Skeletal muscle tissue (tissue), 4 donors: ENCODE data around the gene ABHD3. TPM values are rescaled to one million over a fixed set of nuclear protein-coding genes. Genes with fewer than 3 reads are reported as not detected.
A peak's percentile ranks its signal among the peaks of the same experiment; 100 is the strongest.
"Not testable (repeated sequence)": the region's sequence is repeated elsewhere in the genome, so short reads cannot be mapped to it uniquely, and the experiment has no call there.

Experiments
- H3K27ac ChIP-seq: one replicate; pipeline ENCODE4 v1.7.0; 2013; ENCODE audit warnings: mild to moderate bottlenecking, low read depth, low read length, inconsistent platforms
- H3K27me3 ChIP-seq, 3 donors: one replicate each; pipeline ENCODE4 v1.7.0; 2013; ENCODE audit warnings: low read length in 3 of 3; ENCODE audit not compliant: control insufficient read depth in 3 of 3, insufficient read depth in 3 of 3
- H3K36me3 ChIP-seq, 3 donors: one replicate each; pipeline ENCODE4 v1.7.0; 2013; ENCODE audit warnings: low read length in 3 of 3; ENCODE audit not compliant: control insufficient read depth in 3 of 3, insufficient read depth in 3 of 3
- H3K4me1 ChIP-seq, 3 donors: one replicate each; pipeline ENCODE4 v1.7.0; 2013; ENCODE audit warnings: low read length in 3 of 3, mild to moderate bottlenecking in 3 of 3; ENCODE audit not compliant: control insufficient read depth in 3 of 3, insufficient read depth in 3 of 3
- H3K4me3 ChIP-seq, 3 donors: one replicate each; pipeline ENCODE4 v1.7.0; 2013; ENCODE audit warnings: low read length in 3 of 3
- H3K9ac ChIP-seq, 3 donors: one replicate each; pipeline ENCODE4 v1.7.0; 2013; ENCODE audit warnings: low read length in 3 of 3, mild to moderate bottlenecking in 3 of 3, moderate library complexity in 2 of 3, low read depth in 1 of 3
- H3K9me3 ChIP-seq, 3 donors: one replicate each; pipeline ENCODE4 v1.7.0; 2013; ENCODE audit warnings: low read length in 3 of 3; ENCODE audit not compliant: control insufficient read depth in 3 of 3
- total RNA-seq: library from RNA; depleted of rRNA; stranded (reverse); fragments of >200 nt; gene quantifications from one replicate; pipeline ENCODE4 v1.2.3, GENCODE V29; 2014
- donor health status: Osteomylitis.

The ABHD3 gene
- total RNA-seq, 1 donor from 2014 or later: 11.5 TPM

GRCh38 chr18:21634588-21635199, 69.9 kb downstream of the ABHD3 start:
- H3K9ac ChIP-seq: no peak overlapping the region
- H3K27me3 ChIP-seq: no peaks in the 10 kb centered on the region
- H3K4me1 ChIP-seq: no peaks in the 10 kb centered on the region
- H3K4me3 ChIP-seq: no peak overlapping the region
- H3K27ac ChIP-seq: no peak overlapping the region
- no peaks in the 10 kb centered on the region for H3K9me3 ChIP-seq
- peaks cover 3 to 9% (median 5%) of the 10 kb centered on the region in 3 donors for H3K36me3 ChIP-seq

DNA sequence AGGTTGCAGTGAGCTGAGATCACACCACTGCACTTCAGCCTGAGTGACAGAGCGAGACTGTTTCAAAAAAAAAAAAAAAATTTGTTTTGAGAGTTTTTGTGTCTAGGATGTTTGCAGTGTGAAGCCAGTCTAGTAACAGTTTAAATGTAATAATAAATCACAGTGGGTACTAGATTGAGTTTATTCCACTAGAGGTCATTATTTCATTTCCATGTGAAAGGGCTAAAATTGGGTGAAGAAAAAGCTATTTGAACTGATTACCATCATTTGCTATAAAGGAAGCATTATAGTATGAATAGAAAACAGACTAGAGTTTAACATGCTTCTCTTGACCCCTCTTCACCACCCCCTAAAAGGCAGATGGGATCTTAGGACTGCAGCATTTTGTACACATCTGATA, 72.2 kb downstream of the ABHD3 start:
- Histone ChIP-seq H3K27me3 (no peaks in the 10 kb centered on the region), H3K9ac (no peak overlapping the region), H3K36me3 (peaks cover 8 to 18% (median 18%) of the 10 kb centered on the region in 3 donors)

GRCh38 chr18:21629089-21629832, 75.3 kb downstream of the ABHD3 start:
- H3K27ac ChIP-seq: no peak overlapping the region
- no peaks in the 10 kb centered on the region for H3K4me1 ChIP-seq
- H3K4me3 ChIP-seq: no peak overlapping the region
- H3K27me3 ChIP-seq: no peaks in the 10 kb centered on the region
- H3K9ac ChIP-seq: no peak overlapping the region
- peaks cover 10 to 29% (median 25%) of the 10 kb centered on the region in 3 donors for H3K36me3 ChIP-seq
- no peaks in the 10 kb centered on the region for H3K9me3 ChIP-seq

More for the DNA sequence above, 72.2 kb downstream of the ABHD3 start:
- Histone ChIP-seq H3K27ac (no peak overlapping the region), H3K4me1 (no peaks in the 10 kb centered on the region), H3K9me3 (no peaks in the 10 kb centered on the region), H3K4me3 (no peak overlapping the region)

DNA sequence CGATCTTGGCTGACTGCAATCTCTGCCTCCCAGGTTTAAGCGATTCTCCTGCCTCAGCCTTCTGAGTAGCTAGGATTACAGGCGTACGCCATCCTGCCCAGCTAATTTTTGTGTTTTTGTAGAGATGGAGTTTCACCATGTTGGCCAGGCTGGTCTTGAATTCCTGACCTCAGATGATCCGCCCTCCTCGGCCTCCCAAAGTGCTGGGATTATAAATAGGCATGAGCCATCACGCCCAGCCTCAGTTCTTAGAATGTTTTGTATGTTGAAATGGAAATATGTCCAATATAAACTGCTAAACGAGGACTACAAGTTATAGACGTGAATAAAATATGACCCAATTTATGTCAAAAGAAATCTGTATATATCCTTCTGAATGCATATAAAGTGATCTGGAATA, 82.9 kb downstream of the ABHD3 start:
- H3K27ac ChIP-seq: peak overlapping the region; percentile 68
- H3K36me3 ChIP-seq: peaks cover 2 to 20% (median 16%) of the 10 kb centered on the region in 3 donors
- H3K4me1 ChIP-seq, H3K9me3 ChIP-seq, H3K4me3 ChIP-seq, H3K27me3 ChIP-seq, H3K9ac ChIP-seq: not testable (repeated sequence)

GRCh38 chr18:21612125-21613039, 92.2 kb downstream of the ABHD3 start, which contains the start of gene SNRPD1:
Gene SNRPD1, plus strand, starts transcription at chr18:21612314. Its CDS starts 116 bp downstream, at chr18:21612430.
- Histone ChIP-seq H3K9ac (peak within 1 kb of the TSS; percentile 88 to 89 (median 88)), H3K4me3 (peak within 1 kb of the TSS; percentile 94 to 98 (median 95)), H3K36me3 (peaks cover 0 to 2% (median 0%) of the 10 kb centered on the region in 3 donors), H3K27ac (peak within 1 kb of the TSS; percentile 71), H3K27me3 (no peaks in the 10 kb centered on the region), H3K4me1 (peaks cover 7 to 11% (median 10%) of the 10 kb centered on the region in 3 donors), H3K9me3 (no peaks in the 10 kb centered on the region)

- Histone ChIP-seq H3K4me1 (peaks cover 7 to 11% (median 10%) of the 10 kb centered on the region in 3 donors), H3K27ac (peak overlapping the region; percentile 71), H3K9ac (peak overlapping the region; percentile 88 to 89 (median 88)), H3K4me3 (peak overlapping the region; percentile 94 to 98 (median 95))
- not testable (repeated sequence) for H3K27me3 ChIP-seq, H3K36me3 ChIP-seq, H3K9me3 ChIP-seq
These were observed 93.0 kb downstream of the ABHD3 start for GRCh38 chr18:21611401-21612124.

DNA sequence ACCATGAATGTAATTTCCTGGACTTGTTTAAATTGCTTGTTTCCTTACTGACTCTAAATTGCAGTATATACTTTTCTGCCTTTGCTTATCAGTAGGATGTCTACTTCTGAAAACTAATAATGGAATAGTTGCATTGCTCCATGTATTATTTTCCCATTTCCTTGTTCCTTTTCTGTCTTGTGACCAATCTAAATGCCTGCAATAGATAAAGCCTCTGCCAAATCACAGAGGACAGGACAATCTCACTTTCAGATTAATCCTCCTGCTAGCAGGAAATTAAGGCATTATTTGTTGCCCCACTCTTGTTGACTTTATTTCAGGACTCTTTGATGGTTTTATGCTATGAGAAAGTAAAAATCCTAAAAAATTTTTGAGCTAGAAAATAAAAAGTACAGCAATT, 99.4 kb downstream of the ABHD3 start:
- H3K4me3 ChIP-seq: no peak overlapping the region
- H3K9ac ChIP-seq: no peak overlapping the region
- H3K36me3 ChIP-seq: peaks cover 0 to 2% (median 0%) of the 10 kb centered on the region in 3 donors
- no peaks in the 10 kb centered on the region for H3K9me3 ChIP-seq
- no peak overlapping the region for H3K27ac ChIP-seq
- peaks cover 0 to 2% (median 0%) of the 10 kb centered on the region in 3 donors for H3K4me1 ChIP-seq
- no peaks in the 10 kb centered on the region for H3K27me3 ChIP-seq

- no peaks in the 10 kb centered on the region for H3K9me3 ChIP-seq
- no peak overlapping the region for H3K4me3 ChIP-seq
- no peak overlapping the region for H3K9ac ChIP-seq
- no peaks in the 10 kb centered on the region for H3K27me3 ChIP-seq
- H3K4me1 ChIP-seq: peaks cover 0 to 7% (median 1%) of the 10 kb centered on the region in 3 donors
- peaks cover 0 to 2% (median 0%) of the 10 kb centered on the region in 3 donors for H3K36me3 ChIP-seq
- no peak overlapping the region for H3K27ac ChIP-seq
These were observed 99.9 kb downstream of the ABHD3 start for GRCh38 chr18:21604671-21605070.

- H3K4me1 ChIP-seq: peaks cover 9 to 23% (median 13%) of the 10 kb centered on the region in 3 donors
These were observed 102.3 kb downstream of the ABHD3 start for GRCh38 chr18:21602299-21602587.

More at GRCh38 chr18:21602299-21602587, 102.3 kb downstream of the ABHD3 start:
- Histone ChIP-seq H3K9ac (no peak overlapping the region), H3K4me3 (no peak overlapping the region), H3K27ac (no peak overlapping the region), H3K27me3 (no peaks in the 10 kb centered on the region), H3K9me3 (no peaks in the 10 kb centered on the region), H3K36me3 (peaks cover 0 to 2% (median 0%) of the 10 kb centered on the region in 3 donors)
